K562 (cell line): Measurements from ENCODE around the gene GRB2. TPM values are rescaled to one million over a fixed set of nuclear protein-coding genes. Genes with fewer than 3 reads are reported as not detected.
A peak's percentile ranks its signal among the peaks of the same experiment; 100 is the strongest.

ENCODE experiments used
- RAD21 ChIP-seq, 2 experiments: fragments of 250-450 bp in 1 of 2; fragments of 450-650 bp in 1 of 2; sonication (Bioruptor Pico) in 1 of 2; formaldehyde crosslinking in 1 of 2; IDR thresholded peaks in 1 of 2; conservative IDR thresholded peaks in 1 of 2; 2 replicates each; pipeline versions ENCODE4 v1.4.0 to v1.8.0; 2020 to 2022; ENCODE audit warnings: mild to moderate bottlenecking in 2 of 2, moderate library complexity in 1 of 2
- polyA plus RNA-seq, 8 experiments: library from polyadenylated mRNA; depleted of rRNA in 4 of 8; stranded (reverse) in 5 of 8; unstranded in 3 of 8; fragments of >200 nt; fragmentation: Nextera tagmentation in 2 of 8; fragmentation: Illumina TruSeq in 1 of 8; extraction: Ambion mirVana in 2 of 8; extraction: Trizol in 1 of 8; gene quantifications; 2 replicates each; pipeline versions ENCODE4 v1.2.1 to v1.2.3, GENCODE V29; 2011 to 2014; ENCODE audit warnings: inconsistent platforms in 1 of 8, missing spikeins in 1 of 8
- total RNA-seq, 7 experiments: library from RNA; depleted of rRNA in 6 of 7; stranded (reverse); fragments of >200 nt in 6 of 7; fragmentation: Illumina TruSeq in 2 of 7; extraction: Trizol in 2 of 7; gene quantifications; 2 replicates each; pipeline versions ENCODE4 v1.2.1 to v1.2.3, GENCODE V29; 2011 to 2021; ENCODE audit warnings: low replicate concordance in 1 of 7
- TF ChIP-seq, protein P1 (sequence below), 2 experiments: IDR thresholded peaks; 2 replicates each; pipeline ENCODE4 v1.6.1; 2012; ENCODE audit warnings: improper control_type of control experiment in 2 of 2, low read depth in 2 of 2, low read length in 2 of 2, borderline replicate concordance in 1 of 2
- TF ChIP-seq, protein P2 (sequence below): sonication (generic); formaldehyde crosslinking; IDR thresholded peaks from 2 replicates; pipeline ENCODE4 v1.8.1; 2023; ENCODE audit warnings: mild to moderate bottlenecking, missing genetic modification reagents

Gene GRB2
- total and polyA plus RNA-seq, 9 of the 15 experiments (the other 6 are each of a cell fraction or from before 2014, with no cell fraction given) = 57.2 to 136 (median 84.8) TPM

DNA sequence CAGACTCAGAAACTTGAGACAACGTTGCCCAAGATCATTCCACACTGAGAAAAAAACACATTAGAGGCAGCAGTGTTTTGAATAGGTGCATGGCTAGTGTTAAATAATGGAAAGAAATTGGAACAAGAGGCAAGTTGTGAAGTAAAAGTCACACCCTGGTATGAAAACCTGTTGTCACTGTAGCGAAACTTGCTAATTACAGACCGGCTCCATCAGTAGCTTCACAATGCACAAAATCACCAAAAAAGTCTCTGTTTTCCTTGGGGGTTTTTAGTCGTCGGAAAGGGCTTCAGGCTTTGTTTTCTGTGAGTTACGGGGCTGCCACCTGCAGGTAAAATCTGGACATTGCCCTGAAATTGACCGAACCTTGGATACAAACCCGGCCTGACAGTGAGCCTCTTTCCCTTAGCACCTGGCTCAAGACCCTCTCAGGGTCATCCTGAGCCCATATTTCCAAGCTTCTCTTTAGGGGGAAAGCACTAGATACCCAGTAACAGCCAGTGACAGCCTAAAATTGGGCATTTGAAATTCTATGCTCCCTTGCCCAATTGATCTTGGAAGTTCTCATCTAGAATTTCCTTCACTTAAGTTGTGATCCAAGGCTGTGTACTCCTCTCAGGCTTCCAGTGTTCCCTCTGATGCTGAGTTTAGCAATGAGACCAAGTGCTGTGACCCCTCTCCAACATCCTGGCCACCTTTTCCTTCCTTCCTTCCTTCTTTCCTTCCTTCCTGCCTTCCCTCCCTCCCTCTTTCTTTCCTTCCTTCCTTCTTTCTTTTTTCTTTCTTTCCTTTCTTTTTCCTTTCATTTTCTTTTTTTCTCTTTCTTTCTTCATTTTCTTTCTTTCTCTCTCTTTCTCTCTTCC, 7.2 kb upstream of the GRB2 start (continued):
- TF ChIP-seq, protein P1, sequence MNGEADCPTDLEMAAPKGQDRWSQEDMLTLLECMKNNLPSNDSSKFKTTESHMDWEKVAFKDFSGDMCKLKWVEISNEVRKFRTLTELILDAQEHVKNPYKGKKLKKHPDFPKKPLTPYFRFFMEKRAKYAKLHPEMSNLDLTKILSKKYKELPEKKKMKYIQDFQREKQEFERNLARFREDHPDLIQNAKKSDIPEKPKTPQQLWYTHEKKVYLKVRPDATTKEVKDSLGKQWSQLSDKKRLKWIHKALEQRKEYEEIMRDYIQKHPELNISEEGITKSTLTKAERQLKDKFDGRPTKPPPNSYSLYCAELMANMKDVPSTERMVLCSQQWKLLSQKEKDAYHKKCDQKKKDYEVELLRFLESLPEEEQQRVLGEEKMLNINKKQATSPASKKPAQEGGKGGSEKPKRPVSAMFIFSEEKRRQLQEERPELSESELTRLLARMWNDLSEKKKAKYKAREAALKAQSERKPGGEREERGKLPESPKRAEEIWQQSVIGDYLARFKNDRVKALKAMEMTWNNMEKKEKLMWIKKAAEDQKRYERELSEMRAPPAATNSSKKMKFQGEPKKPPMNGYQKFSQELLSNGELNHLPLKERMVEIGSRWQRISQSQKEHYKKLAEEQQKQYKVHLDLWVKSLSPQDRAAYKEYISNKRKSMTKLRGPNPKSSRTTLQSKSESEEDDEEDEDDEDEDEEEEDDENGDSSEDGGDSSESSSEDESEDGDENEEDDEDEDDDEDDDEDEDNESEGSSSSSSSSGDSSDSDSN (IDR thresholded peaks at IDR 0.05; ENCODE audit: borderline replicate concordance in 1 of 2, low read depth in 2 of 2, low read length in 2 of 2) = 0 out of 4 replicates have a peak, but pooled peaks of 1 of the 2 experiments have one; percentile 28
- peak; percentile 94 to 98 for TF ChIP-seq RAD21 (CRISPR knock-in tag; conservative IDR thresholded peaks at IDR 0.05 in 1 of 2, IDR thresholded peaks at IDR 0.05 in 1 of 2)
- TF ChIP-seq, protein P2, sequence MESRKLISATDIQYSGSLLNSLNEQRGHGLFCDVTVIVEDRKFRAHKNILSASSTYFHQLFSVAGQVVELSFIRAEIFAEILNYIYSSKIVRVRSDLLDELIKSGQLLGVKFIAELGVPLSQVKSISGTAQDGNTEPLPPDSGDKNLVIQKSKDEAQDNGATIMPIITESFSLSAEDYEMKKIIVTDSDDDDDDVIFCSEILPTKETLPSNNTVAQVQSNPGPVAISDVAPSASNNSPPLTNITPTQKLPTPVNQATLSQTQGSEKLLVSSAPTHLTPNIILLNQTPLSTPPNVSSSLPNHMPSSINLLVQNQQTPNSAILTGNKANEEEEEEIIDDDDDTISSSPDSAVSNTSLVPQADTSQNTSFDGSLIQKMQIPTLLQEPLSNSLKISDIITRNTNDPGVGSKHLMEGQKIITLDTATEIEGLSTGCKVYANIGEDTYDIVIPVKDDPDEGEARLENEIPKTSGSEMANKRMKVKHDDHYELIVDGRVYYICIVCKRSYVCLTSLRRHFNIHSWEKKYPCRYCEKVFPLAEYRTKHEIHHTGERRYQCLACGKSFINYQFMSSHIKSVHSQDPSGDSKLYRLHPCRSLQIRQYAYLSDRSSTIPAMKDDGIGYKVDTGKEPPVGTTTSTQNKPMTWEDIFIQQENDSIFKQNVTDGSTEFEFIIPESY (CRISPR knock-in tag) = peak; percentile 61
